ENCODE measurements around the gene ADO.

The ADO gene

GRCh38 chr10:62805231-62806099 is 945 bp downstream of the ADO start:
- Mint-ChIP-seq H3K4me1 (peaks cover 19% of the 10 kb centered on the region), H3K4me3 (peak overlapping the region; percentile 91), H3K9me3 (no peaks in the 10 kb centered on the region), H3K27ac (peak overlapping the region; percentile 99), H3K36me3 (peaks cover 2% of the 10 kb centered on the region), H3K27me3 (no peaks in the 10 kb centered on the region)
- ATAC-seq (ENCODE audit: low read depth) (no peak), DNase-seq (ENCODE audit: low spot score in 2 of 2) (no peak)

- Mint-ChIP-seq H3K4me3 (peak overlapping the region; percentile 91), H3K27ac (peak overlapping the region; percentile 45), H3K27me3 (no peaks in the 10 kb centered on the region), H3K9me3 (no peaks in the 10 kb centered on the region), H3K4me1 (peaks cover 24% of the 10 kb centered on the region), H3K36me3 (peaks cover 2% of the 10 kb centered on the region)
- no peak for DNase-seq (ENCODE audit: low spot score in 2 of 2)
- no peak for ATAC-seq (ENCODE audit: low read depth)
Measured at GRCh38 chr10:62806251-62806650, 1.7 kb downstream of the ADO start.

DNA sequence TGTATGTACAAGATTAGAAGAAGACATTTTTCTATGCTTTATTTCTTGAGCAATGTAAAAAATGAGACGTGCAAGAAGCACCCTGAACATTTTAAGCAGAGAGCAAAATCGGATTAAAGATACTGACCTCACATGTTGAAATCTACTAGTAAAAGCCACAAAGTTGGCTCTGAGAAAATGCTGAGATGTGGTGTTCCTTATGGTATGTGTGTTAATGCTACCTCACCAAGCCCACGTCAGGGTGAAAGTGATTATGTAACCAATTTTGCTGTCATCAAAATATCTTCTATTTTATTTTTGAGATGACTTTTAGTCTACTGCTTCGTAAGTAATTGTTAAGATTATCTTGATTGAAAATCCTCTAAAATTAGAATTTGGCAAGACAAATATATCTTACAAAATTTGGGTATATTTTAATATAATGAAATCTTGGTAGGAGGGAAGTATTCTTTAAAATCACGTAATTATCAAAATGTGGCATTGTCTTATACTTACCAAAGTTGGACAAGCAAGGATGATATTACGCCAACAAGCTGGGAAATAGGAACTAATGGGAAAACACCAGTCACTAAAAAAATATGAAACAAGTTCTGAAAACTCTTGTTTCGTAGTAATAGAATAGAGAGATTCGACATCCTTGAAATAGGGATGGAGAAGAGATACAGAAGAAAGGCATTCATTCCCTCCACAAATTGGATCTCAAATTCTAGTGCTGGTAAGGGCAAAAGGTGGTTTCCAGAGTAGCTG is 5.8 kb downstream of the ADO start:
- Mint-ChIP-seq H3K4me1 (peaks cover 38% of the 10 kb centered on the region), H3K4me3 (no peak overlapping the region), H3K27ac (peak overlapping the region; percentile 58), H3K36me3 (peaks cover 5% of the 10 kb centered on the region), H3K27me3 (peaks cover 3% of the 10 kb centered on the region), H3K9me3 (no peaks in the 10 kb centered on the region)
- ATAC-seq (ENCODE audit: low read depth): no peak
- no peak for DNase-seq (ENCODE audit: low spot score in 2 of 2)

GRCh38 chr10:62811159-62811875 is 6.8 kb downstream of the ADO start:
- Mint-ChIP-seq H3K9me3 (no peaks in the 10 kb centered on the region), H3K4me3 (no peak overlapping the region), H3K4me1 (peaks cover 45% of the 10 kb centered on the region), H3K36me3 (peaks cover 5% of the 10 kb centered on the region), H3K27ac (no peak overlapping the region), H3K27me3 (peaks cover 6% of the 10 kb centered on the region)
- no peak for ATAC-seq (ENCODE audit: low read depth)
- DNase-seq (ENCODE audit: low spot score in 2 of 2): no peak

DNA sequence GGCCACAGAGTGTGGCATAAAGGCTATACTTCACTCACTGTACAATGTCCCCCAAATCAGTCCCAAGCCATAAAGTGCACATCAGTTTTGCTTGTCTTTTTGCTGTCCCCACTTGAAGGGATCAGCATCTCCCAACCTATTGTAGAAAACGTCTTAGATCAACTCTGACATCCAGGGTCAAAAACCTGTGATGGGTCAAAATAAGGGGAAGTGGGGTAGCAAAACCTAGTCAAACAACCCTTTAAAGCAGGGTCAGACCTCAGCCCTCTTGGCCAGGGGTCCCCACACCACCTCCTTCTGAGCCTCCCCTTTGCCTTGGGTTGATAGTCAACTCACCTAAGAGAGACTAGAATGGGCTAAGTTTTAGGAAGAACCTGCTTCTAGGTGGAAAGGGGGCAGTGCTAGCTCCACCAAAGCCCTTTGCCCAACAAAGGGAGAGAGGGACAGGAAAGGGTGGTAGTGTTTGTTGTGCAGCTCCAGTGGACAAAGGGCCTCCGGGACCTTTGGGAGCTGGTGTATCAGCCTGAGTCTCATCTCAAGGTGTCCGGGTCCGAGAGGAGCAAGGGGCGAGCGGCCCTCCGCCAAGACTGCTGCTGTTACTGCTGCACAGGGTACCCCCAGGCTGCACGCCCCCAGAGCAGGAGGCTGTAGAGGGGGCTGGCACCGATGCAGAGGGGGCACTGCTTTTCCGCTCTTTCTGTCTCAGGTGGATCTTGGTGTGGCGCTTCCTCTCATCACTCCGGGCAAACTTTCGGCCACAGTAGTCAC is 8.3 kb downstream of the ADO start:
- no peaks in the 10 kb centered on the region for H3K9me3 Mint-ChIP-seq
- peaks cover 6% of the 10 kb centered on the region for H3K27me3 Mint-ChIP-seq
- H3K4me3 Mint-ChIP-seq: no peak overlapping the region
- ATAC-seq (ENCODE audit: low read depth) (no peak), DNase-seq (ENCODE audit: low spot score in 2 of 2) (no peak)
- H3K36me3 Mint-ChIP-seq: peaks cover 5% of the 10 kb centered on the region
- H3K27ac Mint-ChIP-seq: no peak overlapping the region
- H3K4me1 Mint-ChIP-seq: peaks cover 43% of the 10 kb centered on the region

GRCh38 chr10:62813453-62813852 is 8.9 kb downstream of the ADO start:
- Mint-ChIP-seq H3K27me3 (peaks cover 6% of the 10 kb centered on the region), H3K4me1 (peaks cover 42% of the 10 kb centered on the region), H3K36me3 (peaks cover 5% of the 10 kb centered on the region), H3K4me3 (peak overlapping the region; percentile 91), H3K9me3 (no peaks in the 10 kb centered on the region), H3K27ac (no peak overlapping the region)
- no peak for DNase-seq (ENCODE audit: low spot score in 2 of 2)
- no peak for ATAC-seq (ENCODE audit: low read depth)

- Mint-ChIP-seq H3K4me1 (peaks cover 42% of the 10 kb centered on the region), H3K9me3 (no peaks in the 10 kb centered on the region), H3K36me3 (peaks cover 3% of the 10 kb centered on the region), H3K27me3 (peaks cover 7% of the 10 kb centered on the region), H3K4me3 (peak overlapping the region; percentile 91), H3K27ac (no peak overlapping the region)
- no peak for ATAC-seq (ENCODE audit: low read depth)
- DNase-seq (ENCODE audit: low spot score in 2 of 2): no peak
Measured at GRCh38 chr10:62813981-62814380, 9.5 kb downstream of the ADO start.

- H3K4me3 Mint-ChIP-seq: peak overlapping the region; percentile 91
- peaks cover 8% of the 10 kb centered on the region for H3K27me3 Mint-ChIP-seq
- peaks cover 43% of the 10 kb centered on the region for H3K4me1 Mint-ChIP-seq
- no peak for ATAC-seq (ENCODE audit: low read depth)
- no peaks in the 10 kb centered on the region for H3K9me3 Mint-ChIP-seq
- H3K36me3 Mint-ChIP-seq: peaks cover 3% of the 10 kb centered on the region
- no peak overlapping the region for H3K27ac Mint-ChIP-seq
- peak in 1 of 2 donors; percentile 46 for DNase-seq (ENCODE audit: low spot score in 2 of 2)
Measured at GRCh38 chr10:62814756-62815380, 10.3 kb downstream of the ADO start.

GRCh38 chr10:62815381-62816075 is 11.0 kb downstream of the ADO start:
- Mint-ChIP-seq H3K9me3 (no peaks in the 10 kb centered on the region), H3K27ac (peak overlapping the region; percentile 89), H3K36me3 (peaks cover 3% of the 10 kb centered on the region), H3K4me1 (peaks cover 41% of the 10 kb centered on the region), H3K27me3 (peaks cover 8% of the 10 kb centered on the region), H3K4me3 (peak overlapping the region; percentile 91)
- DNase-seq (ENCODE audit: low spot score in 2 of 2) (peak; percentile 26 to 55), ATAC-seq (ENCODE audit: low read depth) (no peak)

DNA sequence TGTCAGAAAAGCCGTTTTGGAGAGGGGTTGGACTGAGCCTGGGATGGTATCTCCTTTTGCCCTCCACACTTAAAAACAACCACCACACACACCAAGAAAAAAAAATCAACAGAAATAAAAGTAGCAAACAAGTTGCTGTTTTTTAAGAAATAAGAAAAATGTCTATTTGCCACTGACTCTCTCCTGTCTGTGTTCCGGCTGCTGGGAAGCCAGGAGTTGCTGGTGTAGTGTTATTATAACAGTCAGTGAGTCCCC is 11.5 kb downstream of the ADO start:
- Mint-ChIP-seq H3K9me3 (no peaks in the 10 kb centered on the region), H3K27ac (peak overlapping the region; percentile 89), H3K27me3 (peaks cover 8% of the 10 kb centered on the region), H3K4me3 (peak overlapping the region; percentile 91), H3K4me1 (peaks cover 39% of the 10 kb centered on the region), H3K36me3 (peaks cover 3% of the 10 kb centered on the region)
- ATAC-seq (ENCODE audit: low read depth) (no peak), DNase-seq (ENCODE audit: low spot score in 2 of 2) (no peak)

GRCh38 chr10:62816331-62817120 is 12.0 kb downstream of the ADO start, which contains the start of gene EGR2:
TSS of gene EGR2 (minus strand) at chr10:62816366. CDS start at chr10:62816029, 337 bp downstream.
- H3K27me3 Mint-ChIP-seq: peaks cover 8% of the 10 kb centered on the region
- peaks cover 34% of the 10 kb centered on the region for H3K4me1 Mint-ChIP-seq

GRCh38 chr10:62817121-62817765 is 12.7 kb downstream of the ADO start:
- H3K4me1 Mint-ChIP-seq: peaks cover 33% of the 10 kb centered on the region
- no peaks in the 10 kb centered on the region for H3K9me3 Mint-ChIP-seq
- DNase-seq (ENCODE audit: low spot score in 2 of 2) (peak; percentile 48 to 61), ATAC-seq (ENCODE audit: low read depth) (peak; percentile 21)
- H3K27me3 Mint-ChIP-seq: peaks cover 8% of the 10 kb centered on the region
- peaks cover 3% of the 10 kb centered on the region for H3K36me3 Mint-ChIP-seq
- peak overlapping the region; percentile 91 for H3K4me3 Mint-ChIP-seq
- H3K27ac Mint-ChIP-seq: peak overlapping the region; percentile 89

More at GRCh38 chr10:62816331-62817120, 12.0 kb downstream of the ADO start, which contains the start of gene EGR2:
- Mint-ChIP-seq H3K27ac (peak within 1 kb of the TSS; percentile 89), H3K36me3 (peaks cover 3% of the 10 kb centered on the region), H3K4me3 (peak within 1 kb of the TSS; percentile 91), H3K9me3 (no peaks in the 10 kb centered on the region)
- DNase-seq (ENCODE audit: low spot score in 2 of 2): peak; percentile 93 to 97
- ATAC-seq (ENCODE audit: low read depth): peak; percentile 78
